Fibroblast of lung (primary cell): ENCODE measurements around the gene SPNS1.

Experiments used
- EZH2 ChIP-seq: IDR thresholded peaks from 2 replicates; pipeline ENCODE4 v1.5.1; 2012; ENCODE audit warnings: low read length, control low read depth, mild to moderate bottlenecking; ENCODE audit errors: missing control alignments
- TF ChIP-seq, protein P1 (sequence below), 2 donors: IDR thresholded peaks in 1 of 2; conservative IDR thresholded peaks in 1 of 2; 1 replicate in 1 of 2; 2 replicates in 1 of 2; pipeline ENCODE4 v1.5.1; 2011 to 2012; ENCODE audit warnings: low read length in 2 of 2, control low read depth in 1 of 2, inconsistent platforms in 1 of 2, low read depth in 1 of 2, mild to moderate bottlenecking in 1 of 2

DNA sequence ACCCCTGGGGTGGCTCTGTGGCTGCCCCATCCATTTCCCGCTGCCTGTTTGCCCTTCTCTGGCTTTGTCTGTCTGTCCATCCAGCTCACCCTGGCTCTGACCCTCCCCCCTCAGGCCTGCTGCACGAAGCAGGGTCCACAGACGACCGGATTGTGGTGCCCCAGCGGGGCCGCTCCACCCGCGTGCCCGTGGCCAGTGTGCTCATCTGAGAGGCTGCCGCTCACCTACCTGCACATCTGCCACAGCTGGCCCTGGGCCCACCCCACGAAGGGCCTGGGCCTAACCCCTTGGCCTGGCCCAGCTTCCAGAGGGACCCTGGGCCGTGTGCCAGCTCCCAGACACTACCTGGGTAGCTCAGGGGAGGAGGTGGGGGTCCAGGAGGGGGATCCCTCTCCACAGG, 9.5 kb downstream of the SPNS1 start:
- TF ChIP-seq, protein P1, sequence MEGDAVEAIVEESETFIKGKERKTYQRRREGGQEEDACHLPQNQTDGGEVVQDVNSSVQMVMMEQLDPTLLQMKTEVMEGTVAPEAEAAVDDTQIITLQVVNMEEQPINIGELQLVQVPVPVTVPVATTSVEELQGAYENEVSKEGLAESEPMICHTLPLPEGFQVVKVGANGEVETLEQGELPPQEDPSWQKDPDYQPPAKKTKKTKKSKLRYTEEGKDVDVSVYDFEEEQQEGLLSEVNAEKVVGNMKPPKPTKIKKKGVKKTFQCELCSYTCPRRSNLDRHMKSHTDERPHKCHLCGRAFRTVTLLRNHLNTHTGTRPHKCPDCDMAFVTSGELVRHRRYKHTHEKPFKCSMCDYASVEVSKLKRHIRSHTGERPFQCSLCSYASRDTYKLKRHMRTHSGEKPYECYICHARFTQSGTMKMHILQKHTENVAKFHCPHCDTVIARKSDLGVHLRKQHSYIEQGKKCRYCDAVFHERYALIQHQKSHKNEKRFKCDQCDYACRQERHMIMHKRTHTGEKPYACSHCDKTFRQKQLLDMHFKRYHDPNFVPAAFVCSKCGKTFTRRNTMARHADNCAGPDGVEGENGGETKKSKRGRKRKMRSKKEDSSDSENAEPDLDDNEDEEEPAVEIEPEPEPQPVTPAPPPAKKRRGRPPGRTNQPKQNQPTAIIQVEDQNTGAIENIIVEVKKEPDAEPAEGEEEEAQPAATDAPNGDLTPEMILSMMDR (conservative IDR thresholded peaks at IDR 0.05 in 1 of 2, IDR thresholded peaks at IDR 0.05 in 1 of 2; ENCODE audit: low read depth in 1 of 2, low read length in 2 of 2) = no peak
- TF ChIP-seq EZH2 = no peak
